ENCODE results near the gene IGF2R.

GRCh38 chr6:160124605-160125004, 155.7 kb downstream of the IGF2R start:
- TF ChIP-seq CTCF (IDR thresholded peaks at IDR 0.05) (no peak), POLR2AphosphoS5 (IDR thresholded peaks at IDR 0.05) (no peak), EP300 (IDR thresholded peaks at IDR 0.05; ENCODE audit: low read depth) (no peak)
